Neural cell (in vitro differentiated cells): ENCODE measurements around the gene WDFY1.

ENCODE experiments used
- POLR2AphosphoS5 ChIP-seq: IDR thresholded peaks from 2 replicates; pipeline ENCODE4 v1.6.1; 2012
- TF ChIP-seq, protein P1 (sequence below): IDR thresholded peaks from 2 replicates; pipeline ENCODE4 v1.6.1; 2012; ENCODE audit warnings: borderline replicate concordance
- TF ChIP-seq, protein P2 (sequence below): fragments of 450-650 bp; IDR thresholded peaks from 2 replicates; pipeline ENCODE4 v1.5.1; 2014; ENCODE audit warnings: antibody characterized with exemption, mild to moderate bottlenecking, moderate library complexity; ENCODE audit not compliant: poor library complexity, severe bottlenecking

DNA sequence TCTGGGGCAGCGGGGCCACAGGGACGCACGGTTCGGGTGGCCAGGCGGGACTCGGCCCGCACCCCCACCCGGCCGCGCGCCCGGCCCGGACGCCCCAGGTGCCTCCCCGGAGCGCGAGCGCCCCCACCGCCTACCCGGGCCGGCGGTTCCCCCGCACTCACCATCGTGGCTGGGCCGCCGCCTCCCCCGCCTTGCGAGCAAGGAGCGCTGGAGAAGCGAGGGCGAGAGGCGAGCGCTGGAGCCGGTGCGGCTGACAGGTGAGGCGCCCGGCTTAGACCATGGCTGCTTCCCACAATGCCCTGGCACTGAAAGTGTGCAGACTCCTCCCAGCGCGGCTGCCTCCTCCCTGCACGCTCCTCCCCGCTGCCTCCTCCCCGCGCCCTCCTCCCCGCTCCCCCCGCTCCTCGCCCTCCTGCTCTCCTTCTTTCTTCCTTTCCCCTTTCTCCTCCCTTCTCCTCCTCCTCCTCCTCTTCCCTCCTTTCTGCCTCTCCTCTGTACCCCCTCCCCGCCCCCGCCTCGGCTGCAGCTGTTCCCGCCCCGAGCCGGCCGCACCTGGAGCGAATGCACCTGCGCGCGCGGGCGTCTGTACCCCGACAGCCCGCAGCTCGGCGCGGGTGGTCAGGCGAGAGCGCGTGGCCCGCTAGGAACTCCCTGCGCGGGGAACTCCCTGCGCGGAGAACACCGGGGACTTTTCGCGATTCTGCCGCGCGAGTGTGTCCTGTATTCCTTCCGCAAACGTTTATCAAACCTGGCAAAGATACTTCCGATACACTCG lies 107.7 kb downstream of the WDFY1 start, which contains the start of gene AP1S3:
- TF ChIP-seq, protein P1, sequence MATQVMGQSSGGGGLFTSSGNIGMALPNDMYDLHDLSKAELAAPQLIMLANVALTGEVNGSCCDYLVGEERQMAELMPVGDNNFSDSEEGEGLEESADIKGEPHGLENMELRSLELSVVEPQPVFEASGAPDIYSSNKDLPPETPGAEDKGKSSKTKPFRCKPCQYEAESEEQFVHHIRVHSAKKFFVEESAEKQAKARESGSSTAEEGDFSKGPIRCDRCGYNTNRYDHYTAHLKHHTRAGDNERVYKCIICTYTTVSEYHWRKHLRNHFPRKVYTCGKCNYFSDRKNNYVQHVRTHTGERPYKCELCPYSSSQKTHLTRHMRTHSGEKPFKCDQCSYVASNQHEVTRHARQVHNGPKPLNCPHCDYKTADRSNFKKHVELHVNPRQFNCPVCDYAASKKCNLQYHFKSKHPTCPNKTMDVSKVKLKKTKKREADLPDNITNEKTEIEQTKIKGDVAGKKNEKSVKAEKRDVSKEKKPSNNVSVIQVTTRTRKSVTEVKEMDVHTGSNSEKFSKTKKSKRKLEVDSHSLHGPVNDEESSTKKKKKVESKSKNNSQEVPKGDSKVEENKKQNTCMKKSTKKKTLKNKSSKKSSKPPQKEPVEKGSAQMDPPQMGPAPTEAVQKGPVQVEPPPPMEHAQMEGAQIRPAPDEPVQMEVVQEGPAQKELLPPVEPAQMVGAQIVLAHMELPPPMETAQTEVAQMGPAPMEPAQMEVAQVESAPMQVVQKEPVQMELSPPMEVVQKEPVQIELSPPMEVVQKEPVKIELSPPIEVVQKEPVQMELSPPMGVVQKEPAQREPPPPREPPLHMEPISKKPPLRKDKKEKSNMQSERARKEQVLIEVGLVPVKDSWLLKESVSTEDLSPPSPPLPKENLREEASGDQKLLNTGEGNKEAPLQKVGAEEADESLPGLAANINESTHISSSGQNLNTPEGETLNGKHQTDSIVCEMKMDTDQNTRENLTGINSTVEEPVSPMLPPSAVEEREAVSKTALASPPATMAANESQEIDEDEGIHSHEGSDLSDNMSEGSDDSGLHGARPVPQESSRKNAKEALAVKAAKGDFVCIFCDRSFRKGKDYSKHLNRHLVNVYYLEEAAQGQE: no peak
- peak; percentile 19 for TF ChIP-seq POLR2AphosphoS5
- TF ChIP-seq, protein P2, sequence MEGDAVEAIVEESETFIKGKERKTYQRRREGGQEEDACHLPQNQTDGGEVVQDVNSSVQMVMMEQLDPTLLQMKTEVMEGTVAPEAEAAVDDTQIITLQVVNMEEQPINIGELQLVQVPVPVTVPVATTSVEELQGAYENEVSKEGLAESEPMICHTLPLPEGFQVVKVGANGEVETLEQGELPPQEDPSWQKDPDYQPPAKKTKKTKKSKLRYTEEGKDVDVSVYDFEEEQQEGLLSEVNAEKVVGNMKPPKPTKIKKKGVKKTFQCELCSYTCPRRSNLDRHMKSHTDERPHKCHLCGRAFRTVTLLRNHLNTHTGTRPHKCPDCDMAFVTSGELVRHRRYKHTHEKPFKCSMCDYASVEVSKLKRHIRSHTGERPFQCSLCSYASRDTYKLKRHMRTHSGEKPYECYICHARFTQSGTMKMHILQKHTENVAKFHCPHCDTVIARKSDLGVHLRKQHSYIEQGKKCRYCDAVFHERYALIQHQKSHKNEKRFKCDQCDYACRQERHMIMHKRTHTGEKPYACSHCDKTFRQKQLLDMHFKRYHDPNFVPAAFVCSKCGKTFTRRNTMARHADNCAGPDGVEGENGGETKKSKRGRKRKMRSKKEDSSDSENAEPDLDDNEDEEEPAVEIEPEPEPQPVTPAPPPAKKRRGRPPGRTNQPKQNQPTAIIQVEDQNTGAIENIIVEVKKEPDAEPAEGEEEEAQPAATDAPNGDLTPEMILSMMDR: peak; percentile 56
